ENCODE results near the gene GCFC2.

The GCFC2 gene

GRCh38 chr2:75637568-75637967 is 73.1 kb downstream of the GCFC2 start:
- DNase-seq (ENCODE audit: low spot score) = no peak
- no peak for TF ChIP-seq CTCF (IDR thresholded peaks at IDR 0.05; ENCODE audit: extremely low read depth, insufficient read depth, missing control alignments)
- in situ Hi-C loops (cut with MboI; ENCODE audit: low pct_unique_long_range_greater_than_20kb, low sequenced_read_pairs, unreplicated experiment) = no loop called here

GRCh38 chr2:75634945-75635344 is 75.8 kb downstream of the GCFC2 start:
- no peak for TF ChIP-seq CTCF (IDR thresholded peaks at IDR 0.05; ENCODE audit: extremely low read depth, insufficient read depth, missing control alignments)
- in situ Hi-C loops (cut with MboI; ENCODE audit: low pct_unique_long_range_greater_than_20kb, low sequenced_read_pairs, unreplicated experiment) = no loop called here
- DNase-seq (ENCODE audit: low spot score) = no peak

GRCh38 chr2:75633620-75634019 is 77.1 kb downstream of the GCFC2 start:
- in situ Hi-C loops (cut with MboI; ENCODE audit: low pct_unique_long_range_greater_than_20kb, low sequenced_read_pairs, unreplicated experiment) = no loop called here
- DNase-seq (ENCODE audit: low spot score) = no peak
- no peak for TF ChIP-seq CTCF (IDR thresholded peaks at IDR 0.05; ENCODE audit: extremely low read depth, insufficient read depth, missing control alignments)

GRCh38 chr2:75632813-75633212 is 77.9 kb downstream of the GCFC2 start:
- DNase-seq (ENCODE audit: low spot score) = no peak
- in situ Hi-C loops (cut with MboI; ENCODE audit: low pct_unique_long_range_greater_than_20kb, low sequenced_read_pairs, unreplicated experiment) = no loop called here
- TF ChIP-seq CTCF (IDR thresholded peaks at IDR 0.05; ENCODE audit: extremely low read depth, insufficient read depth, missing control alignments) = no peak

GRCh38 chr2:75632091-75632701 is 78.5 kb downstream of the GCFC2 start:
- DNase-seq (ENCODE audit: low spot score) = no peak
- in situ Hi-C loops (cut with MboI; ENCODE audit: low pct_unique_long_range_greater_than_20kb, low sequenced_read_pairs, unreplicated experiment) = no loop called here
- no peak for TF ChIP-seq CTCF (IDR thresholded peaks at IDR 0.05; ENCODE audit: extremely low read depth, insufficient read depth, missing control alignments)

GRCh38 chr2:75627902-75628504 is 82.7 kb downstream of the GCFC2 start:
- peak; percentile 60 for DNase-seq (ENCODE audit: low spot score)
- in situ Hi-C loops (cut with MboI; ENCODE audit: low pct_unique_long_range_greater_than_20kb, low sequenced_read_pairs, unreplicated experiment) = no loop called here
- TF ChIP-seq CTCF (IDR thresholded peaks at IDR 0.05; ENCODE audit: extremely low read depth, insufficient read depth, missing control alignments) = peak; percentile 93

Data from GM13977 (cell line).